Activated CD8-positive, alpha-beta memory T cell treated with anti-CD3 and anti-CD28 coated beads for 1 hour (primary cell): Measurements from ENCODE around the gene ABL2.
"Not testable (repeated sequence)": the region's sequence is repeated elsewhere in the genome, so short reads cannot be mapped to it uniquely, and the experiment has no call there.

Experiments used
- DNase-seq, 2 donors: peaks; one replicate each; pipeline ENCODE4 v3.0.0-alpha.2; 2020; ENCODE audit warnings: low read depth in 1 of 2; ENCODE audit errors: extremely low read depth in 1 of 2

The ABL2 gene

GRCh38 chr1:179175011-179175841 lies 54.3 kb downstream of the ABL2 start:
- DNase-seq = no peak

- DNase-seq = not testable (repeated sequence)
These were observed 59.1 kb downstream of the ABL2 start for GRCh38 chr1:179170468-179170770.

- DNase-seq = no peak
These were observed 59.6 kb downstream of the ABL2 start for GRCh38 chr1:179169616-179170467.

GRCh38 chr1:179168536-179168935 lies 60.9 kb downstream of the ABL2 start:
- no peak for DNase-seq

GRCh38 chr1:179167955-179168354 lies 61.5 kb downstream of the ABL2 start:
- DNase-seq = no peak

- DNase-seq = no peak
These were observed 62.1 kb downstream of the ABL2 start for GRCh38 chr1:179167418-179167777.

GRCh38 chr1:179166663-179167417 lies 62.6 kb downstream of the ABL2 start:
- no peak for DNase-seq

- DNase-seq = no peak
These were observed 65.0 kb downstream of the ABL2 start for GRCh38 chr1:179164494-179164893.

- DNase-seq = no peak
These were observed 72.8 kb downstream of the ABL2 start for GRCh38 chr1:179156708-179157107.

- no peak for DNase-seq
These were observed 73.5 kb downstream of the ABL2 start for GRCh38 chr1:179156026-179156425.

- DNase-seq = no peak
These were observed 73.9 kb downstream of the ABL2 start for GRCh38 chr1:179155615-179156014.

- no peak for DNase-seq
These were observed 75.0 kb downstream of the ABL2 start for GRCh38 chr1:179154437-179154836.

- DNase-seq = no peak
These were observed 76.3 kb downstream of the ABL2 start for GRCh38 chr1:179153217-179153616.

GRCh38 chr1:179151908-179152682 lies 77.4 kb downstream of the ABL2 start:
- DNase-seq = no peak

- no peak for DNase-seq
These were observed 82.6 kb downstream of the ABL2 start for GRCh38 chr1:179146911-179147310.

GRCh38 chr1:179146476-179146875 lies 83.0 kb downstream of the ABL2 start:
- no peak for DNase-seq

GRCh38 chr1:179145521-179145920 lies 84.0 kb downstream of the ABL2 start:
- DNase-seq = no peak

- DNase-seq = no peak
These were observed 84.9 kb downstream of the ABL2 start for GRCh38 chr1:179144626-179145025.

- DNase-seq = no peak
These were observed 86.2 kb downstream of the ABL2 start for GRCh38 chr1:179143322-179143721.

- DNase-seq = no peak
These were observed 86.6 kb downstream of the ABL2 start for GRCh38 chr1:179142889-179143299.
